Activated T-helper 1 cell treated with anti-CD3 and anti-CD28 coated beads, Interleukin-12 subunit alpha, Interleukin-12 subunit beta, Interleukin-2, Interleukin-4 antibody, amounts not matched to agents 30 ng/mL and 10 ng/mL and 1 ng/mL, durations not matched to agents 14 hours and 24 hours and 36 hours (primary cell): ENCODE measurements around the gene THSD4. TPM values are rescaled to one million over a fixed set of nuclear protein-coding genes. Genes with fewer than 3 reads are reported as not detected.

ENCODE experiments used
- DNase-seq: peaks from one replicate; pipeline ENCODE4 v3.0.0; 2021; ENCODE audit warnings: low spot score
- H3K27ac Mint-ChIP-seq: one replicate; pipeline ENCODE4 v1.8.0; 2021; ENCODE audit warnings: mild to moderate bottlenecking, mixed read lengths
- H3K27me3 Mint-ChIP-seq: one replicate; pipeline ENCODE4 v1.8.0; 2022; ENCODE audit warnings: mild to moderate bottlenecking, moderate library complexity, mixed read lengths; ENCODE audit not compliant: insufficient read depth
- H3K36me3 Mint-ChIP-seq: one replicate; pipeline ENCODE4 v1.8.0; 2021; ENCODE audit warnings: low read depth, mixed read lengths
- H3K4me1 Mint-ChIP-seq: one replicate; pipeline ENCODE4 v1.8.0; 2021; ENCODE audit warnings: low read depth, mixed read lengths
- H3K4me3 Mint-ChIP-seq: one replicate; pipeline ENCODE4 v1.8.0; 2021; ENCODE audit warnings: mild to moderate bottlenecking, moderate library complexity, mixed read lengths
- H3K9me3 Mint-ChIP-seq: one replicate; pipeline ENCODE4 v1.8.0; 2021; ENCODE audit warnings: mixed read lengths
- intact Hi-C: fragments of 100-400 bp; cut with micrococcal nuclease; formaldehyde crosslinking; loops from one replicate; pipeline ENCODE4 v1.15.1; 2024
- total RNA-seq: library from RNA; stranded (reverse); gene quantifications from 2 replicates; pipeline ENCODE4 v1.2.3, GENCODE V29; 2022

The THSD4 gene
- total RNA-seq, 1 donor from 2014 or later = not detected

GRCh38 chr15:71282076-71282475, 166.8 kb downstream of the THSD4 start:
- Mint-ChIP-seq H3K27me3 (peaks cover 18% of the 10 kb centered on the region), H3K27ac (no peak overlapping the region), H3K9me3 (no peaks in the 10 kb centered on the region), H3K36me3 (no peaks in the 10 kb centered on the region), H3K4me3 (no peak overlapping the region), H3K4me1 (no peaks in the 10 kb centered on the region)
- no peak for DNase-seq
- intact Hi-C loops = no loop called here

GRCh38 chr15:71288348-71288955, 173.2 kb downstream of the THSD4 start:
- no peaks in the 10 kb centered on the region for H3K36me3 Mint-ChIP-seq
- intact Hi-C loops = no loop called here
- H3K4me1 Mint-ChIP-seq = peaks cover 12% of the 10 kb centered on the region
- DNase-seq = no peak
- no peak overlapping the region for H3K4me3 Mint-ChIP-seq
- no peak overlapping the region for H3K27ac Mint-ChIP-seq
- H3K9me3 Mint-ChIP-seq = no peaks in the 10 kb centered on the region
- H3K27me3 Mint-ChIP-seq = peaks cover 22% of the 10 kb centered on the region

- no peaks in the 10 kb centered on the region for H3K36me3 Mint-ChIP-seq
- no peak overlapping the region for H3K27ac Mint-ChIP-seq
- DNase-seq = no peak
- H3K9me3 Mint-ChIP-seq = no peaks in the 10 kb centered on the region
- intact Hi-C loops = no loop called here
- H3K4me1 Mint-ChIP-seq = peaks cover 12% of the 10 kb centered on the region
- H3K27me3 Mint-ChIP-seq = peaks cover 21% of the 10 kb centered on the region
- no peak overlapping the region for H3K4me3 Mint-ChIP-seq
Observed at GRCh38 chr15:71290002-71290401, 174.7 kb downstream of the THSD4 start.

- Mint-ChIP-seq H3K4me1 (peaks cover 12% of the 10 kb centered on the region), H3K27ac (no peak overlapping the region)
Observed at GRCh38 chr15:71290881-71291635, 175.8 kb downstream of the THSD4 start.

GRCh38 chr15:71291723-71292122, 176.5 kb downstream of the THSD4 start:
- Mint-ChIP-seq H3K27me3 (peaks cover 15% of the 10 kb centered on the region), H3K4me3 (no peak overlapping the region), H3K36me3 (no peaks in the 10 kb centered on the region), H3K4me1 (peaks cover 12% of the 10 kb centered on the region), H3K9me3 (no peaks in the 10 kb centered on the region), H3K27ac (no peak overlapping the region)
- DNase-seq = peak; percentile 14
- intact Hi-C loops = no loop called here

More at GRCh38 chr15:71290881-71291635, 175.8 kb downstream of the THSD4 start:
- peaks cover 20% of the 10 kb centered on the region for H3K27me3 Mint-ChIP-seq
- H3K36me3 Mint-ChIP-seq = no peaks in the 10 kb centered on the region
- no peaks in the 10 kb centered on the region for H3K9me3 Mint-ChIP-seq
- no peak for DNase-seq
- intact Hi-C loops = no loop called here
- H3K4me3 Mint-ChIP-seq = no peak overlapping the region

GRCh38 chr15:71293723-71294122, 178.5 kb downstream of the THSD4 start:
- no peak overlapping the region for H3K27ac Mint-ChIP-seq
- DNase-seq = no peak
- H3K9me3 Mint-ChIP-seq = no peaks in the 10 kb centered on the region
- H3K4me1 Mint-ChIP-seq = peaks cover 12% of the 10 kb centered on the region
- H3K36me3 Mint-ChIP-seq = no peaks in the 10 kb centered on the region
- peaks cover 7% of the 10 kb centered on the region for H3K27me3 Mint-ChIP-seq
- intact Hi-C loops = no loop called here
- no peak overlapping the region for H3K4me3 Mint-ChIP-seq

- intact Hi-C loops = no loop called here
- Mint-ChIP-seq H3K4me3 (no peak overlapping the region), H3K9me3 (no peaks in the 10 kb centered on the region), H3K36me3 (no peaks in the 10 kb centered on the region), H3K27me3 (peaks cover 7% of the 10 kb centered on the region), H3K27ac (no peak overlapping the region), H3K4me1 (peaks cover 12% of the 10 kb centered on the region)
- DNase-seq = no peak
Observed at GRCh38 chr15:71294251-71294910, 179.1 kb downstream of the THSD4 start.

- Mint-ChIP-seq H3K9me3 (no peaks in the 10 kb centered on the region), H3K4me1 (peaks cover 12% of the 10 kb centered on the region), H3K27ac (no peak overlapping the region), H3K27me3 (peaks cover 5% of the 10 kb centered on the region), H3K36me3 (no peaks in the 10 kb centered on the region), H3K4me3 (no peak overlapping the region)
- no peak for DNase-seq
- intact Hi-C loops = no loop called here
Observed at GRCh38 chr15:71294911-71295602, 179.8 kb downstream of the THSD4 start.

GRCh38 chr15:71295603-71296314, 180.5 kb downstream of the THSD4 start:
- no peak overlapping the region for H3K27ac Mint-ChIP-seq
- intact Hi-C loops = no loop called here
- H3K4me3 Mint-ChIP-seq = no peak overlapping the region
- no peaks in the 10 kb centered on the region for H3K36me3 Mint-ChIP-seq
- DNase-seq = no peak
- H3K9me3 Mint-ChIP-seq = no peaks in the 10 kb centered on the region
- H3K4me1 Mint-ChIP-seq = peaks cover 12% of the 10 kb centered on the region
- H3K27me3 Mint-ChIP-seq = peaks cover 4% of the 10 kb centered on the region

GRCh38 chr15:71296315-71296679, 181.0 kb downstream of the THSD4 start:
- intact Hi-C loops = no loop called here

GRCh38 chr15:71301958-71302621, 186.8 kb downstream of the THSD4 start:
- Mint-ChIP-seq H3K4me1 (no peaks in the 10 kb centered on the region), H3K36me3 (no peaks in the 10 kb centered on the region), H3K27ac (no peak overlapping the region), H3K9me3 (no peaks in the 10 kb centered on the region), H3K27me3 (peaks cover 6% of the 10 kb centered on the region), H3K4me3 (no peak overlapping the region)
- no peak for DNase-seq
- intact Hi-C loops = no loop called here

More at GRCh38 chr15:71296315-71296679, 181.0 kb downstream of the THSD4 start:
- no peak overlapping the region for H3K27ac Mint-ChIP-seq
- no peak overlapping the region for H3K4me3 Mint-ChIP-seq
- H3K4me1 Mint-ChIP-seq = peaks cover 12% of the 10 kb centered on the region
- H3K27me3 Mint-ChIP-seq = peaks cover 4% of the 10 kb centered on the region
- no peaks in the 10 kb centered on the region for H3K9me3 Mint-ChIP-seq
- H3K36me3 Mint-ChIP-seq = no peaks in the 10 kb centered on the region
- DNase-seq = no peak

- peaks cover 6% of the 10 kb centered on the region for H3K27me3 Mint-ChIP-seq
- no peaks in the 10 kb centered on the region for H3K36me3 Mint-ChIP-seq
- H3K4me3 Mint-ChIP-seq = no peak overlapping the region
- no peak for DNase-seq
- no peaks in the 10 kb centered on the region for H3K9me3 Mint-ChIP-seq
- H3K27ac Mint-ChIP-seq = no peak overlapping the region
- intact Hi-C loops = no loop called here
- no peaks in the 10 kb centered on the region for H3K4me1 Mint-ChIP-seq
Observed at GRCh38 chr15:71302861-71303410, 187.7 kb downstream of the THSD4 start.
